Myocyte (in vitro differentiated cells): ENCODE data around the gene DPYSL4. TPM values are rescaled to one million over a fixed set of nuclear protein-coding genes. Genes with fewer than 3 reads are reported as not detected.

Experiments used
- DNase-seq: peaks from one replicate; pipeline ENCODE4 v3.0.0-alpha.2; 2012; ENCODE audit warnings: low read depth
- total RNA-seq: library from RNA; depleted of rRNA; stranded (reverse); fragments of >200 nt; gene quantifications from 2 replicates; pipeline ENCODE4 v1.2.3, GENCODE V29; 2014

The DPYSL4 gene
- total RNA-seq, 1 donor from 2014 or later: 21.0 TPM

DNA sequence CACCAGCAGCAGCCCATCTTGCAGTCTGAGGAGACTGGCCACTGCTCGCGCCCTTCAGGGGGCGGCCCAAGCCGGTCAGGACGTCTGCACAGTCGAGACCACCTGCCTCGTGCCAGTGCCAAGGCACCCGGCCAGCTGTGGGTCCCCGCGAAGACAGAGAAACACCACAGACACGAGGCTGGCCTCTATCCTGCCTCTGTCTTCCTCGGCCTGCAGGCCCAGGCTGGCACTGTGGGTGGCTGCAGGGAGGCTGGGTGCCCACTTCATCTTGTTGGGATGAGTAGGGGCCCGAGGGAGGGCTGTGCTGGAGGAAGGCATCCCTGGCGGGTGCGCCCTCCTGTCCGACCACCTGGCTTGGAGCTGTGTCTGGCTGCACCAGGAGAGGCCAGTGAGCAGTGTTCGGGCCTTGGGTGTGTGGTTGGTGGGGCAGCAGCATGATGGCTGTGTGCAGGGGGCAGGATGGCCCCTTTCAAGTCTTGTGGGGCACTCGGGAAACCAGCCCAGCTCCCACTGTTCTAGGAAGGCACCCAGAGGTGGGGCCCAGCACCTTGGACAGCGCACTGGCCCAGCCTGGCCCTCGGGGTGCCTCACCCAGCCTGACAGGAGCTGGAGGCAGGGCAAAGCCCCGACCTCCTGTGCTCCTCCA lies 7.3 kb downstream of the DPYSL4 start:
- peak; percentile 49 for DNase-seq

DNA sequence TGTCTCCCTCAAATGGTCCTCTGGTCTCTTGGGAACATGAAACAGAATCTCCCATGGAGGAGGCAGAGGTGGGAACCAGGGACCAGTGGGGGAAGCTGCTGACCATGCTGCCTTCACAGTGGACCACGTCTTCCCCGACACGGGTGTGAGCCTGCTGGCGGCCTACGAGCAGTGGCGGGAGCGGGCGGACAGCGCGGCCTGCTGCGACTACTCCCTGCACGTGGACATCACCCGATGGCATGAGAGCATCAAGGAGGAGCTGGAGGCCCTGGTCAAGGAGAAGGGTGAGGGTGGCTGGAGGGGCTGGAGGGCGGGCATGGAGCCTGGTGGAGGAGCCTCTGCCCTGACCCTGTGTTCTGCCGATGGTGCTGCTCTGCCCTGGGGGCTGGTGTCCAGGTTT lies 8.0 kb downstream of the DPYSL4 start:
- no peak for DNase-seq

DNA sequence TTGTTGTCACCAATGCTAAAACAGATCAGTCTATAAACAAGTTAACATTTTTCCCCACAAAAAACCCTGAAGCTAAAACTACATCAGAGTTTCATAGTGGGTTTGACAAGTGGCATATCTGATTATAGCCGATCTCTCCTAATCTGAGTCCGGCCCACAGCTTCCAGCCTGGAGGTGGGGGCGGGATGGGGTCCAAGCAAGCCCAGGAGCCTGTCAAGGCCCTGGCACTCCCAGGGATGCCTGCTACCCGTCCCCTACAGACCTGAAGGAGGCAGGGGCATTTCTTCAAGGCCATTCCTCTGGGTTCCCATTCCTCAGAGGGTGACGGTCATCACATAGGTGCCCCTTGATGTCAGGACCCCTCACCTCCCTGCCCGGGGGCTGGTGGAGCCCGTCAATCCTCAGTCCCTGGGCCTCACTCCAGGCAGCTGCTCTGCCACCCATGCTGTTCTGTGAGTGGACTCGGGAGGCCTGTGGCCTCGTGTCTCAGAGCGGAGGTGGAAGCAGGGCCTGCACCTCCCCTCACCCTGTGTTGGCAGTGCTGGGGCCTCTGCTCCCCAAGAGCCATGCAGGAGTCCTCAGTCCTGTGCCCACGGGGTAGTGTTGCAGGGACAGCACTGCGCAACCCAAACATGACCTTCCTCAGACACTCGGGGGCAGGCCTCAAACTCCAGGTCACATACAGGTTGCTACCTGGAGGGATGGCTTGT lies 8.8 kb downstream of the DPYSL4 start:
- DNase-seq: no peak

DNA sequence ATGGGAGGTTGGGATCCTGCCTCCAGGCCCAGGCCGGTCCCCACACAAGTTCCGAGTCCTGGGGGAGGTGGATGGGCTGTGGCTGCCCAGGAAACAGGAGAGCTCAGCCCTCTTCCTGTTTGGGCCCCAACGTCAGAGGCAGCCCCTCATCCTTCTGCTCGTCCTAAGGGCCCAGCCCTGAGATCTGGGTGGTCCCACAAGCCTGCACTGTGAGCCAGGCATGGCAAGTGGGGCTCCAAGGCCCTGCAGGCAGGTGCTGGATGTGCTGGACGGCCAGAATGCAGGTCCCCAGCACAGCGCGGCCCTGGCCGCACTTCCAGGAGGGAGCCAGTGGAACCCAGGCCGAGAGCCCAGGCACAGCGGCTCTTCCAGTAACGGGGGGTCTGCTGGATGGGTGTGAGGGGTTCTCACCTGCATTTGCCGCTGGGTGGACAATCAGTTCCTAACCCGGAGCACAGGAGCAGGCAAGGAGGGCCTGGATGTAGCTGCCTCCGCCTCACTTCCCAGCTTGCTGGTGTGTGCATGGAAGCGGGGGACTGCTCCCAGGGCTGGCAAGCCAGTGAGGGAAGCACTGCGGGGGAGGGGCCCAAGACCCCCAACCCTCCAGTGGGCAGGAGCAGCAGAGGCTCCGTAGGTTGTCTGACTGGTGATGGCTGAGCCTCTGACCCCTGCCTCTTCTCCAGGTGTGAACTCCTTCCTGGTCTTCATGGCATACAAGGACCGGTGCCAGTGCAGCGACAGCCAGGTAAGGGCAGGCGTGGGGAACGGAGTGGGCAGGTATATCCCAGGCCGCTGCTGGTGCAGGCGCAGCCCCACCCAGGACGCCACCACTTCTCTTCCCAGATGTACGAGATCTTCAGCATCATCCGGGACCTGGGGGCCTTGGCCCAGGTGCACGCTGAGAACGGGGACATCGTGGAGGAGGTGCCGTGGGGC lies 9.7 kb downstream of the DPYSL4 start:
- DNase-seq: no peak

DNA sequence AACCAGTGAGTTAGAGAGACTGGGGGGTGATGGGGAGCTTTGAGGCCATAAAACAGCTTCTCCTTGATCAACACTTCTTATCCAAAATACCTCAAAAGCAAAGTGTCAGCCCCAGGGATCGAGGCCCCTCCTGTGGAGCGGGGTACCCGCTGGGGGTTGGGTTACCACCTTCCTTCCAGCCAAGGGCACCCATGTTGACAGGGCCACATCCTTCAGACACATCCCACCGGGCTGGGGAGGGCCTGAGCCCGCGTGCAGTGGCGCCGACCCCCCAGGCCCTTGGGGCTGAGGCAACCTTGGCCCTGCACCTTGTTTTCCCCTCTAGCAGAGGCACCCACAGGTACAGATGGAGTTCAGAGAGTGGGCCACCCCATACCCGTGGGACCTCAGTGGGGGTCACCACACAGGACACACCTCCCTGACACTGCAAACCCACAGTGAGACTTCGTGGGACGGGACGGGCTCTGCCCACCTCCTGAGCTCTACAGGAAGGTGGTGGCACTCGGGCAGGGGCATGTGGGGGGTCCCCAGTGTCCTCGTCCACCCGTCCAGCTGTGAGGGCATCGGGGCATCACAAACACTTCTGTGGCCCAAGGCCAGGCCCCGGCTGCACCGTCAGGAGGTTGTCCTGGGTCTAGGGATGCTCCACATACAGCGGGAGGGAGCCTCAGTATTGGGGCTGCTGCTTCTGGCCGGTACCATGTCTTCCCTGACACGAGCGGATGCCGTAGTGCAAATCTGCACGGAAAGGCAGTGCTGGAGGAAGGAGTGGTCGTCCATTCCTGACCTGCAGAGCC lies 10.7 kb downstream of the DPYSL4 start:
- DNase-seq: no peak

DNA sequence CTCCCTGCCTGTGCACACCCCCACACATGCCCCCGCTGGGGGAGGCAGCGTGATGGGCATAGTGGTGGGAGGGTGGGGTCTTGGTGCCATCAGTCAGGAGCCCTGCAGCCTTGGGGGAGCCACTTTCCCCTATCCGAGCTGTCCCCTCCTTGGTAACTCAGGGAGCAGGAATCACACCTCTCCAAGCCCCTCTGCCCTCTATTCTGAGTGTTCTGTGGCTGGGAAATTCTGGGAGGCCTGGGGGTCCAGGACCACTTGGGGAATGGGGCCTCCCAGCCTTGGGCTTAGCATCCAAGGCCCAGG lies 11.3 kb downstream of the DPYSL4 start:
- DNase-seq: no peak

DNA sequence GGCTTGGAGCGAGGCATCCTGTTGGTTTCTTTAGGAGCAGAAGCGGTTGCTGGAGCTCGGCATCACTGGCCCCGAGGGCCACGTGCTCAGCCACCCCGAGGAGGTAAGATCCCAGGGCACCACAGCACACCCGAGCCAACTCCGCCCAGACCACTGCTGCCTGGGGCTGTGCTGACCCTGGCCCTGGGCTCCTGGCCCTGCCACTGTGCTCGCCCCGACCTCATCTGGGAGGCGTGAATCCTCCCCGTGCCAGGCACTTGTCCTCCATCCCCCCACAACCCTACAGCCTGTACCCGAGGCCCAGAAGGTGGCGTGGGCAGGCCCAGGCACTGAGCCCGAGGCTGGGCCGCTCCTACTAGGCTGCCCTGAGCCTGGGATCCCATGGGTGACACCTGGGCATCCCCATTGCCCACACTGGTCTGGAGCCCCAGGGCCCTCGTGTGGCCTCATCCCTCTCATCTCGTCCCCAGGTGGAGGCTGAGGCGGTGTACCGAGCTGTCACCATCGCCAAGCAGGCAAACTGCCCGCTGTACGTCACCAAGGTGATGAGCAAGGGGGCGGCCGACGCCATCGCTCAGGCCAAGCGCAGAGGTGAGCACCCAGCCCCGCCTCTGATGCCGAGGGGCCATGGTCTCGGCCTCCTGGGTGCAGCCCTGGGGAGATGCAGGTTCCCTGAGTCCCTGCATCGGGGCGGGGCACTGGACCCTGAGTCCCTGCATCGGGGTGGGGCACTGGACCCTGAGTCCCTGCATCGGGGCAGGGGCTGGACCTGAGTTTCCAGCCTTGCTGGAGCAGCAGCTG lies 11.8 kb downstream of the DPYSL4 start:
- DNase-seq: no peak

DNA sequence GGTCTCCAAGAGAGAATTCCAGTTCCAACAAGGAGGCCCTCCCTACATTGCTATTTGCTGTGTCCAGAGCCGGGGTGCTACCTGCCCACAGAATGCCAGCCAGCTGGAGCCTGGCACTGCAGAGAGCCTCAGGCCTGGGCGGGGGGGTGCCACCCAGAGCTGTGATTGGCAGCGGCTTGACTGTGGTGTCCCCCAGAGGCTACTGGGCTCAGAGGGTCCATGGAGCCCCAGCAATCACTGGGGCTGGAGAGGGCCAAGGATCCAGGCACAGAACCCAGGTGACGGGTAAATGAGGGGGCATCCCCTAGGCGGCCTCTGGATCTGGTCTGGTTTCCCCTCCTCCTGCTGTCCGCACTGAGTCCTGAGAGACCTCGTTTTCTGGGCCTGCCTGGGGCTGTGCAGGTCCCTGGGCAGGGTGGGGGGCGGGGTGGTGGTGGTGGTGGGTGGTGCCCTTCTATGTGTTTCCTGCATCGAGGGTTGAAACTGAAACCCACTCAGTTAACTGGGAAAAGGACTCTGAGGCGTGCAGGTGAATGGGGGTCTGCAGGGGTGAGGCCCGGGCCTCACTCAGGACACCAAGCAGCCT lies 12.6 kb downstream of the DPYSL4 start:
- no peak for DNase-seq

DNA sequence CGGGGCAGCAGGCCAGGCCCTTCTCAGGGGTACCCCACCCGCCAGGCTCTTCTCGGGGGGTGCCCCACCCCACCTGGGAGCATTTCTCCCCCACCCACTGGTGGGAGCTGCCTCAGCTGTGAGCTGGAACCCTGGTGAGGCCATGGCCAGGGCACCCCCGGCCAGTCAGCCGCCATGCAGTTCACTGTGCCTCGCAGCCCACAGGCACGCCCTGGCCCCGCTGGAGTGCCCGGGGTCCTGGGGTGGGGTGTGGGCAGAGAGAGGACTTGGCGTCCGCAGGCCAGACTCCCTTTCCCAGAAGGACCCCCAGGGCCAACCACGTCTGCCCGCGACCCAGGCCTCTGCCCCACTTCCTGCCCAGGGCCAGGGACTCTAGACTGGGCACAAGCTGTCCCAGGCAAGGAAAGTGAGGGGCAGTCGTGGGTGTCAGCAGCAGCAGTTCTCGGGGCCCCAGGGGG lies 13.1 kb downstream of the DPYSL4 start:
- no peak for DNase-seq

DNA sequence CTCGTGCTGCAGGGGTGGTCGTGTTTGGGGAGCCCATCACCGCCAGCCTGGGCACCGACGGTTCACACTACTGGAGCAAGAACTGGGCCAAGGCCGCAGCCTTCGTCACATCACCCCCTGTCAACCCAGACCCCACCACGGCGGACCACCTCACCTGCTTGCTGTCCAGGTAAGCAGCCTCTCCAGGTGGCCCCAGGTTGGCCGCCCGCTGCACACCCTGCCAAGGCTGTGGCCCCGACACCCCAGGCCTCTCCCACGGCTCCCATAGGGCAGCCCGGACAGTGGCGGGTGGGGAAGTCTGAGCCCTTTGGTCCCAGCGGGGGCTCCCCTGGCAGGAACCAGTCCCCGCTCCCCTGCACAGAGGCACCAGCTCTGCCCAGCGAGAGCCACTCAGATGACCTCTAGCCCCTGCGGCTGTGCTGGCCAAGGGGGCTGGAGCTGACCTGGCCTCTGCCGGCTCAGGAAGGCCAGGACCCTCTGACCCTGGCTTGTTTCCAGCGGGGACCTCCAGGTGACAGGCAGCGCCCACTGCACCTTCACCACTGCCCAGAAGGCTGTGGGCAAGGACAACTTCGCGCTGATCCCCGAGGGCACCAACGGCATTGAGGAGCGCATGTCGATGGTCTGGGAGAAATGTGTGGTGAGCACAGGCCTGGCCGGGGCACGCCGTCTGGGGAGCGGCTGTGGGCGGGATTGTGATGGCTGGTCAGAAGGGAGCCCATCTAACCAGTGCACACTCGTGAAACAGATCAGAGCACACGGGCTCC lies 13.8 kb downstream of the DPYSL4 start:
- DNase-seq: no peak

DNA sequence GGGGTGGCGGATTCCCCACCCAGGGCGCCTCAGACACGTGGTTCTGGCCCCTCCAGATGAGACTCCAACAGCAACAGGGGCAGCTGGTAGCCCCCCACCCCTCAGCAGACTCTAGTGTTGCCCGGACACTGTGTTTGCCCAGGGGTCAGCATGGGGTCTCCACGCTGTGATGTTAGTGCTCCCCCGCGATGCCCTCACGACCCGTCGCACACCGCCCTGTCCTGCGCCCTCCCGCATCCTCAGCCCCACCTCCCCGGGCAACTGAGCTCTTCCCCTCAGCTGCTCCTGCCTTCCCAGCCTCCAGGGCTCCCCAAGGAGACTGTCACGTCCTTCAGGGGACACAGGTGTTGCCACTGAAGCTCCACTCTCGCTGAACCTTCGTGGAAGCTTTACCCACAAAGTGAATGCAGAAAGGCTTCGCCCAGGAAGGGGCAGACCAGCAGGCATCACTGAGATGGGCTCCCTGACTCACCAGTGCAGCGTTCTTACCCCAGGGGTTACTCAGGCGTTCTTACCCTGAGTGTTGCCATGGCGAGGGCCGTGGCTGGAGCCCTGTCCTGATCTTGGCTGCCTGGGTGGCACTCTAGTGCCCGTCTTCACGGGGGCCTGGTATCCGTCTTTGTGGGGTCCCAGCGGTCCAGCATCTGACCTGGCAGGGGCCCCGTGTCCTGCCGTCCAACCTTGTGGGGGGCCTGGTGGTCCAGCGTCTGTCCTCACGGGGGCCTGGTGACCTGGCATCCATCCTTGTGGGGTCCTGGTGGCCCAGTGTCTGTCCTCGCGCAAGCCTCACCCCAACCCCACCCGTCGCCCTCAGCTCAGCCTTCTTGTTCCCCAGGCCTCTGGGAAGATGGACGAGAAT lies 14.6 kb downstream of the DPYSL4 start:
- no peak for DNase-seq

DNA sequence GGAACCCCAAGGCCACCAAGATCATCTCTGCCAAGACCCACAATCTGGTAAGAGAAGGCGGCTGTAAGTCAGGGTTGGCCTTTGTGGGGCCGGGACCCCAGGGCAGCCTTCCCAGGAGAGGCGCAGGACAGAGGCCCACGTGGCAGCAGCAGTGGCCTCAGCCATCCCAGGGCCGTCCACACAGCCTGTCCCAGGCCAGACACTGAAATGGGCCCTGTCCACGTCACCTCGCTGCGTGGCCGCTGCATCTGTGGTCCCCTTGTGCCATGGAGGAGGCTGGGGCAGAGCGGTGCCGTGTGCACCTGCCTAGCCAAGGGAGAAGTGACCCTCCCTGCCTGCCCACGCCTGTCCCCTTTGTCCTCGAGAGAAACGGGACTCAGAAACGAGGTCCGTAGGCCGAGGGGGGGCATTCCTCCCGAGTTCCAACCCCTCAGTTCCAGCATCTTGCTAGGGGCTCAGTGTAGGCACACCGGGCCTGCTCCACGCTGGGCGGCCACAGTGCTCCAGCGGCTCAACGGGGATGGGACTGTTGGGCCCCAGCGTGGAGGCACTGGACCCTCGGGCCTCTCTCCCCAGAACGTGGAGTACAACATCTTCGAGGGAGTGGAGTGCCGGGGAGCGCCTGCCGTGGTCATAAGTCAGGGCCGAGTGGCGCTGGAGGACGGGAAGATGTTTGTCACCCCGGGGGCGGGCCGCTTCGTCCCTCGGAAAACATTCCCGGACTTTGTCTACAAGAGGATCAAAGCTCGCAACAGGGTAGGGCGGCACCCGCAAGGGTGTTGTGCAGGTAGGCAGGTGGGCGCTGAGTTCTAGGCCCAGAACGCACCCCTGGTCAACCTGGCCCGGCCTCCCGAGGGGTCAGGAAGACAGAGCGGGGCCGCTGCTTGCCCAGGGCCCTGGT lies 15.6 kb downstream of the DPYSL4 start:
- DNase-seq: no peak

DNA sequence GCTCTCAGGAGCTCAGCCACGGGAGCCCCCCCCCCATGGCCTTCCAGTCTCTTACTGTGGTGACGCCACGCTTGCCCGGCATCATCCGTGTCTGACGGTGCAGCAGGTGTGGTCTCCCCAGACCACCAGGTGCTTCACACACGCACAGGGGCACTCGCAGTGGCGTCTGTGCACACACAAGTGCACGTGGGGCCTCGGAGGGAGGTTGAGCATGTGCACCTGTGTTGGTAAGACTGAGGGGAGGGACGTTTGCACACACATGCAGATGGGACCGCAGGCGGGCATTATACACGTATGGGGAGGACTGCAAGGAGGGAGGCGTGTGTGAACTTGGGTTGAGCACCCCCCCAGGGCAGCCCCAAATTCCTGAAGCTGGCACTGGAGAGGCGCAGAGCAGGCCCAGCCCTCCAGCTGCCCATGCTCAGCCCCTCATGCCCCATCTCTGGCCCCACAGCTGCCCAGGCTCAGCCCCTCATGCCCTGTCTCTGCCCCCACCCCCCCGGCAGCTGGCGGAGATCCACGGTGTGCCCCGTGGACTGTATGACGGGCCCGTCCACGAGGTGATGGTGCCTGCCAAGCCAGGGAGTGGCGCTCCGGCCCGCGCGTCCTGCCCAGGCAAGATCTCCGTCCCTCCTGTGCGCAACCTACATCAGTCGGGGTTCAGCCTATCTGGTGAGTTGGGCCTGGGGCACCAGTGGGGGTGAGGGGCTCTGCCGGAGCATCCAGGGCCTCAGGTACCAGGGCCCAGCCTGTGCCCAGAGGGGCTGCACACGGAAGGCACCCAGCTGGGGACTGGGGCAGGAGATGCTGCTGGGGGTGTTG lies 16.7 kb downstream of the DPYSL4 start:
- DNase-seq: no peak

DNA sequence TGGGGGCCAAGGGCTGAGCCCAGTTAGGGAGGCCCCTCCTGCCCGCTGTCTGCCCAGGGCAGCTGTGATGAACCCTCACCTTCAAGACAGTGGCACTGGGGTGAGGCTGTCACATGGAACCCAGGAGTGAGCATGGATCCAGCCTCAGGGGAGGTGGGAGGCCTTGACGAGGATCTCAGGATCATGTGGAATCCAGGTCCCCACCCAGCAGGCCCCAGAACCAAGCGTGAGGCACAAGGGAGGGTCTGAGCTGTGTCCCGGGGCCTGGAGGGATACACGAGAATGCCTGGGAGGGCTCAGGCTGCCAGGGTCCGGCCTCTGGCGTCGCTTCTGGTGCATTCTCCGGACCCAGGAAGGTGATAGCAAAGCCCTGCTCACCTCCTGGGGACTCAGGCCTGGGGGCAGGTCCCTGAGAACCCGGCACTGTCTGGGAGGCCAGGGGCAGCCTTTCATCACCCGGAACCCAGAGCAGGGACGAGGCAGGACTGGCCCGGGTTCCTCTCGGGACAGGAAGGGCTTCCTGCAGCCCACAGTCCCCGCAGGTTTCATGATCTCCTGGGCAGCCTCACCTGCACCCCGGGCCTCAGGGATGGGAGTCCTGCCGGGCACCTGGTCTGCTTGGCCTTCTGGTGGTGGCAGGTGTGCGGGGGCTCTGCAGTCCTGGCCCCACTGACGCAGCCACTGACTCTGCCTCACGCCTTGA lies 17.5 kb downstream of the DPYSL4 start:
- no peak for DNase-seq

DNA sequence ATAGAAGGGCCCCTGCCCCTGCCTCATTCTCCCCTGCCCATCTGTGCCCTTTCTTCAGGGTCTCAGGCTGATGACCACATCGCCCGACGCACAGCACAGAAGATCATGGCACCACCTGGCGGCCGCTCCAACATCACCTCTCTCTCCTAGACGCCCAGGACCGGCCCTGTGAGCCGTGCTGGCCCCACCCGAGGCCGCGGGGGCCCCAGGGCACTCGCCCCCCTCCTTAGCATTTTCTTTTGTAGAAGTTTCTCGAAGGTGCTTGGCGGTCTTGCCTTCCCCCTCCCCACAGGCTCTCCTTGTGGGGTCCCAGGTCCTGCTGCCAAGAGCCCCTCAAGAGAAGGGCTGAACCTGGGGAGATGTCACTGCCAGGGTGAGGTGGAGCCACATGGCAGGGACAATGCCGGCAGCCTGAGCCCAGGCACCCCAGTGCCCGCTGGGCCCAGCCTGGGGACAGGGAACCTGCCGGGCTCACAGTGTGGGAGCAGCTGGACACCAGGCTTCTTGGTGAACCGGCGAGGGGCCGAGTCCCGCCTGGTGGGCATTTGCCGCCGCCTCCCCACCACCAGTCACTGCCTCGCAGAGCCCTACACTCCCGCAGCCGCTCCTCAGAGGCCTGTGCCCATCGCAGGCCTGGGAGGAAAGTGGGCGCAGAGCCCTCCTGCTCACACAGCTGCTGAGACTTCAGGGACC lies 18.2 kb downstream of the DPYSL4 start:
- DNase-seq: no peak
